HEK293 (cell line): ENCODE data around the gene TNFAIP2.

ENCODE experiments used
- KLF9 ChIP-seq: fragments of 450-650 bp; formaldehyde crosslinking; IDR thresholded peaks from 2 replicates; pipeline ENCODE4 v1.5.1; 2016; ENCODE audit warnings: missing biosample characterization, missing genetic modification characterization, low read depth
- SETDB1 ChIP-seq: IDR thresholded peaks from one replicate; pipeline ENCODE4 v1.6.1; 2017; ENCODE audit warnings: mild to moderate bottlenecking, low read length, moderate library complexity, mixed read lengths; ENCODE audit not compliant: insufficient read length
- ZBTB17 ChIP-seq: fragments of 450-650 bp; formaldehyde crosslinking; IDR thresholded peaks from 2 replicates; pipeline ENCODE4 v1.5.1; 2016; ENCODE audit warnings: missing biosample characterization, missing genetic modification characterization
- ZBTB21 ChIP-seq: fragments of 450-650 bp; formaldehyde crosslinking; IDR thresholded peaks from 2 replicates; pipeline ENCODE4 v1.5.1; 2017; ENCODE audit warnings: missing biosample characterization, missing genetic modification characterization
- ZNF292 ChIP-seq: fragments of 450-650 bp; formaldehyde crosslinking; IDR thresholded peaks from 2 replicates; pipeline ENCODE4 v1.5.1; 2016; ENCODE audit warnings: low read depth, missing biosample characterization, missing genetic modification characterization, borderline replicate concordance
- ZNF558 ChIP-seq: fragments of 450-650 bp; formaldehyde crosslinking; IDR thresholded peaks from 2 replicates; pipeline ENCODE4 v1.5.1; 2016; ENCODE audit warnings: missing biosample characterization, missing genetic modification characterization
- ZNF561 ChIP-seq: fragments of 450-650 bp; IDR thresholded peaks from 2 replicates; pipeline ENCODE4 v1.5.1; 2018; ENCODE audit warnings: missing biosample characterization, missing genetic modification characterization, borderline replicate concordance
- TF ChIP-seq, protein P1 (sequence below): fragments of 450-650 bp; formaldehyde crosslinking; IDR thresholded peaks from 2 replicates; pipeline ENCODE4 v1.5.1; 2016; ENCODE audit warnings: missing biosample characterization, missing genetic modification characterization
- TF ChIP-seq, protein P2 (sequence below): fragments of 450-650 bp; formaldehyde crosslinking; IDR thresholded peaks from 2 replicates; pipeline ENCODE4 v1.5.1; 2016; ENCODE audit warnings: missing biosample characterization, missing genetic modification characterization, low read depth
- TF ChIP-seq, protein P3 (sequence below): IDR thresholded peaks from 2 replicates; pipeline ENCODE4 v1.6.1; 2011; ENCODE audit warnings: mild to moderate bottlenecking, low read depth, low read length, borderline replicate concordance
- TF ChIP-seq, protein P4 (sequence below): fragments of 450-650 bp; formaldehyde crosslinking; IDR thresholded peaks from 2 replicates; pipeline ENCODE4 v1.5.1; 2016; ENCODE audit warnings: missing biosample characterization, missing genetic modification characterization
- TF ChIP-seq, protein P5 (sequence below): fragments of 450-650 bp; formaldehyde crosslinking; IDR thresholded peaks from 2 replicates; pipeline ENCODE4 v1.5.1; 2016; ENCODE audit warnings: missing biosample characterization, missing genetic modification characterization
- TF ChIP-seq, protein P6 (sequence below): fragments of 450-650 bp; formaldehyde crosslinking; IDR thresholded peaks from 2 replicates; pipeline ENCODE4 v1.5.1; 2016; ENCODE audit warnings: missing biosample characterization, missing genetic modification characterization
- TF ChIP-seq, protein P7 (sequence below): fragments of 450-650 bp; formaldehyde crosslinking; IDR thresholded peaks from 2 replicates; pipeline ENCODE4 v1.5.1; 2016; ENCODE audit warnings: missing biosample characterization, missing genetic modification characterization

DNA sequence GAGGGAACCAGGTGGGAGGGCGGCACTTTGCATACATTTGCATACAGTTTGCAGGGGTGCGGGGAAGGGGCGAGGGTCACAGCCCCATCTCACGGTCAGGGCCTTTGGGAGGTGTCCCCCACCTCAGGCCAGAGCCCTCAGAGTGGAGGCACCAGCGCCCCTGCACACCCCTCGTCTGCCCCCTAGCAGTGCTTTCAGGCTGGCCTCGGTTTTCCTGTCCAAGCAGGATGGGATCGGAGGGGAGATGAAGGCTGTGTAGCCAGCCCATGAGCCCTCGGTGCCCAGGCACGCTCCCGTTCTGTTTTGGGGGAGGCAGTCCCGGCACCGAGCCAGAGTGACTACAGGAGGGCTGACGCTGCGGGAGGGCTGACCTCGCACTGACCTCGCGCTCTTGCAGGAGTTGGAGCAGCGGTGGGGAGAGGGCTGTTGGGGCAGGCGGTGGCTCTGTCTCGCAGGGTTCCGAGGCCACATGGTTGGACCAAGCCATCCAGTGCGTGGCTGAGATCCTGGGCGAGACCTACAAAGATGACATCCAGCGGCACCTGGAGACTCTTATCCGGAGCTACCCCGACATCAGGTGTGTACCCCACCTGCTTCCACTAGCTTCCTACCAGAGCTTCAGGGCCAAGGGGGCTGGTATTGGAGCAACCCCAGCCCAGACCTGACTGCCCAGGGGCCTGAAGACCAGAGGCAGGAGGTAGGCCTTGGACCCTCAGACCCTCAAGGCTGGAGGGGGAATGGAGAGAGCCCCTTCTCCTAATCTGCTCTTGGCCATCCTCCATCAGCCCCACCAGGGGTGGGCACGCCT lies 15.1 kb upstream of the TNFAIP2 start:
- TF ChIP-seq, protein P1, sequence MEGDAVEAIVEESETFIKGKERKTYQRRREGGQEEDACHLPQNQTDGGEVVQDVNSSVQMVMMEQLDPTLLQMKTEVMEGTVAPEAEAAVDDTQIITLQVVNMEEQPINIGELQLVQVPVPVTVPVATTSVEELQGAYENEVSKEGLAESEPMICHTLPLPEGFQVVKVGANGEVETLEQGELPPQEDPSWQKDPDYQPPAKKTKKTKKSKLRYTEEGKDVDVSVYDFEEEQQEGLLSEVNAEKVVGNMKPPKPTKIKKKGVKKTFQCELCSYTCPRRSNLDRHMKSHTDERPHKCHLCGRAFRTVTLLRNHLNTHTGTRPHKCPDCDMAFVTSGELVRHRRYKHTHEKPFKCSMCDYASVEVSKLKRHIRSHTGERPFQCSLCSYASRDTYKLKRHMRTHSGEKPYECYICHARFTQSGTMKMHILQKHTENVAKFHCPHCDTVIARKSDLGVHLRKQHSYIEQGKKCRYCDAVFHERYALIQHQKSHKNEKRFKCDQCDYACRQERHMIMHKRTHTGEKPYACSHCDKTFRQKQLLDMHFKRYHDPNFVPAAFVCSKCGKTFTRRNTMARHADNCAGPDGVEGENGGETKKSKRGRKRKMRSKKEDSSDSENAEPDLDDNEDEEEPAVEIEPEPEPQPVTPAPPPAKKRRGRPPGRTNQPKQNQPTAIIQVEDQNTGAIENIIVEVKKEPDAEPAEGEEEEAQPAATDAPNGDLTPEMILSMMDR (tag by site-specific recombination) = no peak
- TF ChIP-seq, protein P2, sequence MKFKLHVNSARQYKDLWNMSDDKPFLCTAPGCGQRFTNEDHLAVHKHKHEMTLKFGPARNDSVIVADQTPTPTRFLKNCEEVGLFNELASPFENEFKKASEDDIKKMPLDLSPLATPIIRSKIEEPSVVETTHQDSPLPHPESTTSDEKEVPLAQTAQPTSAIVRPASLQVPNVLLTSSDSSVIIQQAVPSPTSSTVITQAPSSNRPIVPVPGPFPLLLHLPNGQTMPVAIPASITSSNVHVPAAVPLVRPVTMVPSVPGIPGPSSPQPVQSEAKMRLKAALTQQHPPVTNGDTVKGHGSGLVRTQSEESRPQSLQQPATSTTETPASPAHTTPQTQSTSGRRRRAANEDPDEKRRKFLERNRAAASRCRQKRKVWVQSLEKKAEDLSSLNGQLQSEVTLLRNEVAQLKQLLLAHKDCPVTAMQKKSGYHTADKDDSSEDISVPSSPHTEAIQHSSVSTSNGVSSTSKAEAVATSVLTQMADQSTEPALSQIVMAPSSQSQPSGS (tag by site-specific recombination) = no peak
- TF ChIP-seq ZBTB21 (tag by site-specific recombination) (no peak), ZNF561 (no peak), ZNF292 (tag by site-specific recombination) (no peak), ZNF558 (tag by site-specific recombination) (no peak), SETDB1 (no peak), ZBTB17 (no peak), KLF9 (tag by site-specific recombination) (no peak)
- TF ChIP-seq, protein P3, sequence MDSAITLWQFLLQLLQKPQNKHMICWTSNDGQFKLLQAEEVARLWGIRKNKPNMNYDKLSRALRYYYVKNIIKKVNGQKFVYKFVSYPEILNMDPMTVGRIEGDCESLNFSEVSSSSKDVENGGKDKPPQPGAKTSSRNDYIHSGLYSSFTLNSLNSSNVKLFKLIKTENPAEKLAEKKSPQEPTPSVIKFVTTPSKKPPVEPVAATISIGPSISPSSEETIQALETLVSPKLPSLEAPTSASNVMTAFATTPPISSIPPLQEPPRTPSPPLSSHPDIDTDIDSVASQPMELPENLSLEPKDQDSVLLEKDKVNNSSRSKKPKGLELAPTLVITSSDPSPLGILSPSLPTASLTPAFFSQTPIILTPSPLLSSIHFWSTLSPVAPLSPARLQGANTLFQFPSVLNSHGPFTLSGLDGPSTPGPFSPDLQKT = no peak
- TF ChIP-seq, protein P4, sequence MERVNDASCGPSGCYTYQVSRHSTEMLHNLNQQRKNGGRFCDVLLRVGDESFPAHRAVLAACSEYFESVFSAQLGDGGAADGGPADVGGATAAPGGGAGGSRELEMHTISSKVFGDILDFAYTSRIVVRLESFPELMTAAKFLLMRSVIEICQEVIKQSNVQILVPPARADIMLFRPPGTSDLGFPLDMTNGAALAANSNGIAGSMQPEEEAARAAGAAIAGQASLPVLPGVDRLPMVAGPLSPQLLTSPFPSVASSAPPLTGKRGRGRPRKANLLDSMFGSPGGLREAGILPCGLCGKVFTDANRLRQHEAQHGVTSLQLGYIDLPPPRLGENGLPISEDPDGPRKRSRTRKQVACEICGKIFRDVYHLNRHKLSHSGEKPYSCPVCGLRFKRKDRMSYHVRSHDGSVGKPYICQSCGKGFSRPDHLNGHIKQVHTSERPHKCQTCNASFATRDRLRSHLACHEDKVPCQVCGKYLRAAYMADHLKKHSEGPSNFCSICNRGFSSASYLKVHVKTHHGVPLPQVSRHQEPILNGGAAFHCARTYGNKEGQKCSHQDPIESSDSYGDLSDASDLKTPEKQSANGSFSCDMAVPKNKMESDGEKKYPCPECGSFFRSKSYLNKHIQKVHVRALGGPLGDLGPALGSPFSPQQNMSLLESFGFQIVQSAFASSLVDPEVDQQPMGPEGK (tag by site-specific recombination) = no peak
- TF ChIP-seq, protein P5, sequence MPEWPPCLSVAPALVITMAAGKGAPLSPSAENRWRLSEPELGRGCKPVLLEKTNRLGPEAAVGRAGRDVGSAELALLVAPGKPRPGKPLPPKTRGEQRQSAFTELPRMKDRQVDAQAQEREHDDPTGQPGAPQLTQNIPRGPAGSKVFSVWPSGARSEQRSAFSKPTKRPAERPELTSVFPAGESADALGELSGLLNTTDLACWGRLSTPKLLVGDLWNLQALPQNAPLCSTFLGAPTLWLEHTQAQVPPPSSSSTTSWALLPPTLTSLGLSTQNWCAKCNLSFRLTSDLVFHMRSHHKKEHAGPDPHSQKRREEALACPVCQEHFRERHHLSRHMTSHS (tag by site-specific recombination) = no peak
- TF ChIP-seq, protein P6, sequence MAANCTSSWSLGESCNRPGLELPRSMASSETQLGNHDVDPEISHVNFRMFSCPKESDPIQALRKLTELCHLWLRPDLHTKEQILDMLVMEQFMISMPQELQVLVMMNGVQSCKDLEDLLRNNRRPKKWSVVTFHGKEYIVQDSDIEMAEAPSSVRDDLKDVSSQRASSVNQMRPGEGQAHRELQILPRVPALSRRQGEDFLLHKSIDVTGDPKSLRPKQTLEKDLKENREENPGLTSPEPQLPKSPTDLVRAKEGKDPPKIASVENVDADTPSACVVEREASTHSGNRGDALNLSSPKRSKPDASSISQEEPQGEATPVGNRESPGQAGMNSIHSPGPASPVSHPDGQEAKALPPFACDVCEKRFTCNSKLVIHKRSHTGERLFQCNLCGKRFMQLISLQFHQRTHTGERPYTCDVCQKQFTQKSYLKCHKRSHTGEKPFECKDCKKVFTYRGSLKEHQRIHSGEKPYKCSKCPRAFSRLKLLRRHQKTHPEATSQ (tag by site-specific recombination) = no peak
- TF ChIP-seq, protein P7, sequence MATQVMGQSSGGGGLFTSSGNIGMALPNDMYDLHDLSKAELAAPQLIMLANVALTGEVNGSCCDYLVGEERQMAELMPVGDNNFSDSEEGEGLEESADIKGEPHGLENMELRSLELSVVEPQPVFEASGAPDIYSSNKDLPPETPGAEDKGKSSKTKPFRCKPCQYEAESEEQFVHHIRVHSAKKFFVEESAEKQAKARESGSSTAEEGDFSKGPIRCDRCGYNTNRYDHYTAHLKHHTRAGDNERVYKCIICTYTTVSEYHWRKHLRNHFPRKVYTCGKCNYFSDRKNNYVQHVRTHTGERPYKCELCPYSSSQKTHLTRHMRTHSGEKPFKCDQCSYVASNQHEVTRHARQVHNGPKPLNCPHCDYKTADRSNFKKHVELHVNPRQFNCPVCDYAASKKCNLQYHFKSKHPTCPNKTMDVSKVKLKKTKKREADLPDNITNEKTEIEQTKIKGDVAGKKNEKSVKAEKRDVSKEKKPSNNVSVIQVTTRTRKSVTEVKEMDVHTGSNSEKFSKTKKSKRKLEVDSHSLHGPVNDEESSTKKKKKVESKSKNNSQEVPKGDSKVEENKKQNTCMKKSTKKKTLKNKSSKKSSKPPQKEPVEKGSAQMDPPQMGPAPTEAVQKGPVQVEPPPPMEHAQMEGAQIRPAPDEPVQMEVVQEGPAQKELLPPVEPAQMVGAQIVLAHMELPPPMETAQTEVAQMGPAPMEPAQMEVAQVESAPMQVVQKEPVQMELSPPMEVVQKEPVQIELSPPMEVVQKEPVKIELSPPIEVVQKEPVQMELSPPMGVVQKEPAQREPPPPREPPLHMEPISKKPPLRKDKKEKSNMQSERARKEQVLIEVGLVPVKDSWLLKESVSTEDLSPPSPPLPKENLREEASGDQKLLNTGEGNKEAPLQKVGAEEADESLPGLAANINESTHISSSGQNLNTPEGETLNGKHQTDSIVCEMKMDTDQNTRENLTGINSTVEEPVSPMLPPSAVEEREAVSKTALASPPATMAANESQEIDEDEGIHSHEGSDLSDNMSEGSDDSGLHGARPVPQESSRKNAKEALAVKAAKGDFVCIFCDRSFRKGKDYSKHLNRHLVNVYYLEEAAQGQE = no peak
